GM12878 (cell line): ENCODE results near the gene POLA2. TPM values are rescaled to one million over a fixed set of nuclear protein-coding genes. Genes with fewer than 3 reads are reported as not detected.

ENCODE experiments used
- ATAC-seq: fragments of 200-7000 bp; cut with Tn5 transposase; 3 replicates; pipeline ENCODE4 v1.9.1; 2020; ENCODE audit warnings: mild to moderate bottlenecking, moderate library complexity
- BruUV-seq: library from RNA; stranded (reverse); fragments of 400-500 nt; replicated peaks from 2 replicates; lab custom pipeline; 2021; lab: Mats Ljungman, UMichigan
- CTCF ChIA-PET: fragments of 300-600 bp; sonication (Branson Sonifier 250); formaldehyde crosslinking; extraction: SDS; loops from one replicate; lab custom pipeline; 2021; ENCODE audit warnings: inconsistent platforms; lab: Yijun Ruan, JAX
- POLR2A ChIA-PET: fragments of 350-600 bp; formaldehyde crosslinking; extraction: SDS; loops from one replicate; lab custom pipeline; 2021; ENCODE audit warnings: inconsistent platforms; lab: Charles Lee
- RAD21 ChIA-PET: fragments of 300-600 bp; sonication (Branson Sonifier 250); formaldehyde crosslinking; loops from one replicate; lab custom pipeline; 2023; ENCODE audit warnings: antibody characterized with exemption; ENCODE audit not compliant: unreplicated experiment; lab: Charles Lee
- SMC1A ChIA-PET: fragments of 300-600 bp; sonication (Branson Sonifier 250); formaldehyde crosslinking; loops from one replicate; lab custom pipeline; 2023; ENCODE audit not compliant: unreplicated experiment, uncharacterized antibody; lab: Charles Lee
- DNase-seq: peaks from one replicate; pipeline ENCODE4 v3.0.0-alpha.2; 2011; ENCODE audit warnings: low read depth, low spot score
- FAIRE-seq: peaks from 3 replicates; lab custom pipeline; 2011; peaks lifted over from hg19 to GRCh38; lab: Jason Lieb, UNC
- H2AFZ ChIP-seq: 2 replicates; pipeline ENCODE4 v1.6.0; 2011; ENCODE audit warnings: low read depth, low read length, control low read depth; ENCODE audit not compliant: control insufficient read depth
- H3K27ac ChIP-seq: 2 replicates; pipeline ENCODE4 v1.5.1; 2011; ENCODE audit warnings: control low read depth; ENCODE audit not compliant: control insufficient read depth, insufficient read depth
- H3K27me3 ChIP-seq, 2 experiments: replicated peaks in 1 of 2; 2 replicates each; pipeline versions ENCODE4 v1.6.0 to v1.6.1; 2011; ENCODE audit warnings: low read length in 1 of 2; ENCODE audit not compliant: control insufficient read depth in 2 of 2, insufficient read depth in 2 of 2
- H3K36me3 ChIP-seq, 2 experiments: 2 replicates each; pipeline ENCODE4 v1.5.1; 2011; ENCODE audit warnings: low read length in 1 of 2; ENCODE audit not compliant: control insufficient read depth in 2 of 2, insufficient read depth in 2 of 2
- H3K4me1 ChIP-seq: 2 replicates; pipeline ENCODE4 v1.6.1; 2011; ENCODE audit warnings: mild to moderate bottlenecking, low read length, moderate library complexity, mixed read lengths; ENCODE audit not compliant: control insufficient read depth, insufficient read depth
- H3K4me2 ChIP-seq: 2 replicates; pipeline ENCODE4 v1.6.0; 2011; ENCODE audit warnings: control low read depth; ENCODE audit not compliant: control insufficient read depth, insufficient read depth
- H3K4me3 ChIP-seq: fragments of 200-600 bp; sonication (generic); 2 replicates; pipeline ENCODE4 v1.5.1; 2016
- H3K79me2 ChIP-seq: 2 replicates; pipeline ENCODE4 v1.6.0; 2011; ENCODE audit warnings: low read length; ENCODE audit not compliant: control insufficient read depth, insufficient read depth
- H3K9ac ChIP-seq: 2 replicates; pipeline ENCODE4 v1.8.0; 2011; ENCODE audit warnings: low read length, control low read depth, mixed read lengths; ENCODE audit not compliant: control insufficient read depth, insufficient read depth
- H3K9me3 ChIP-seq: replicated peaks from 3 replicates; pipeline ENCODE4 v1.5.1; 2011; ENCODE audit warnings: mild to moderate bottlenecking, low read length; ENCODE audit not compliant: control insufficient read depth, insufficient read depth
- H4K20me1 ChIP-seq: 2 replicates; pipeline ENCODE4 v1.6.0; 2011; ENCODE audit not compliant: control insufficient read depth, insufficient read depth
- CREB1 ChIP-seq: IDR thresholded peaks from 2 replicates; pipeline ENCODE4 v1.6.1; 2012; ENCODE audit warnings: low read depth, mild to moderate bottlenecking, inconsistent platforms
- TBL1XR1 ChIP-seq: IDR thresholded peaks from 2 replicates; pipeline ENCODE4 v1.6.1; 2012; ENCODE audit warnings: low read depth, low read length, improper control_type of control experiment
- WGBS: methylation state at CpG from one replicate; pipeline ENCODE4 v1.1.6; 2016; ENCODE audit warnings: low lambda C conversion rate; ENCODE audit not compliant: insufficient replicate concordance, insufficient coverage; ENCODE audit errors: missing lambda C conversion rate; 5-methylcytosine and 5-hydroxymethylcytosine counted together
- in situ Hi-C: fragments of 300-500 bp; cut with MboI; formaldehyde crosslinking; loops from 9 replicates; pipeline ENCODE4 v1.14.3; 2018; ENCODE audit warnings: mixed read lengths
- intact Hi-C: fragments of 100-400 bp; cut with micrococcal nuclease; formaldehyde crosslinking; loops from one replicate; pipeline ENCODE4 v1.14.2; 2022; ENCODE audit not compliant: unreplicated experiment
- polyA plus RNA-seq, 11 experiments: library from polyadenylated mRNA; depleted of rRNA in 4 of 11; unstranded in 6 of 11; stranded (reverse) in 5 of 11; fragments of >200 nt; fragmentation: Nextera tagmentation in 4 of 11; fragmentation: Illumina TruSeq in 1 of 11; extraction: Ambion mirVana in 4 of 11; extraction: Trizol in 1 of 11; gene quantifications; 1 replicate in 1 of 11; 2 replicates in 10 of 11; pipeline versions ENCODE4 v1.2.1 to v1.2.3, GENCODE V29; 2011 to 2016; ENCODE audit warnings: inconsistent platforms in 2 of 11, missing spikeins in 2 of 11, low read depth in 1 of 11
- total RNA-seq, 4 experiments: library from RNA; depleted of rRNA in 3 of 4; stranded (reverse); fragments of >200 nt in 3 of 4; fragmentation: Illumina TruSeq in 1 of 4; extraction: Trizol in 1 of 4; gene quantifications; 2 replicates each; pipeline versions ENCODE4 v1.2.1 to v1.2.3, GENCODE V29; 2013 to 2021
- TF ChIP-seq, protein P1 (sequence below): fragments of 450-650 bp; IDR thresholded peaks from 2 replicates; pipeline ENCODE4 v1.6.1; 2017; ENCODE audit warnings: borderline replicate concordance
- TF ChIP-seq, protein P2 (sequence below): IDR thresholded peaks from 2 replicates; pipeline ENCODE4 v1.6.1; 2012; ENCODE audit warnings: low read depth, low read length, improper control_type of control experiment
- TF ChIP-seq, protein P3 (sequence below): IDR thresholded peaks from 2 replicates; pipeline ENCODE4 v1.6.1; 2012; ENCODE audit warnings: low read length, inconsistent platforms
- TF ChIP-seq, protein P4 (sequence below): IDR thresholded peaks from 2 replicates; pipeline ENCODE4 v1.6.1; 2011; ENCODE audit warnings: low read depth, low read length, improper control_type of control experiment, borderline replicate concordance
- TF ChIP-seq, protein P5 (sequence below): fragments of 450-650 bp; IDR thresholded peaks from 2 replicates; pipeline ENCODE4 v1.6.1; 2018; ENCODE audit warnings: mild to moderate bottlenecking, low read depth, moderate library complexity; ENCODE audit not compliant: partially characterized antibody
- TF ChIP-seq, protein P6 (sequence below): IDR thresholded peaks from 2 replicates; pipeline ENCODE4 v1.6.1; 2012; ENCODE audit warnings: improper control_type of control experiment, low read depth, low read length; ENCODE audit not compliant: insufficient replicate concordance

POLA2 gene
- total and polyA plus RNA-seq, 10 of the 15 experiments (the other 5 are each of a cell fraction or from before 2014, with no cell fraction given) = 4.2 to 121 (median 56.2) TPM

DNA sequence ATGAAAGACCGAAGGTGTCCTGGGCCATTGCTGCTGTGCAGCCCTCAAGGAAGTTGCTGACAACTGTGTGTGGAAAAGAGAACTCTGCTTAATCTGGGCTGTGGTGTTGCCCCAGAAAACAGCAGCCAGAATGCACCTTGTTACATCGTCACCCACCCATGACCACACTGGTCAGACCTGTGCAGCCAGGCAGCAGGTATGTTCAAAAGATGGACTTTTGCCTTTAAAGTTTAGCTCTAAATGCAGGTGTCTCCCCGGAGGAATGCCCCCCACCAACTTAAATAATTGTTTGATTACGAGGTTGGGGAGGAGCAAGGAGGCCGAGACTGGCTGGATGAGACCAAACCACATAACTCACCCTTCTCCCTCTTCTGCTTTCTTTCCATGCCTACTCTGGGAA is 15.3 kb upstream of the POLA2 start:
- no TSS peak for BruUV-seq
- H3K36me3 ChIP-seq = no peaks in the 10 kb centered on the region
- no peak overlapping the region for H3K9ac ChIP-seq
- H3K4me3 ChIP-seq = no peak overlapping the region
- H3K9me3 ChIP-seq = peaks cover 8% of the 10 kb centered on the region; the same call in 2 of the 3 replicates
- no peaks in the 10 kb centered on the region for H3K79me2 ChIP-seq
- H4K20me1 ChIP-seq = no peaks in the 10 kb centered on the region
- no peak for FAIRE-seq
- H3K4me2 ChIP-seq = no peak overlapping the region
- no peak for DNase-seq
- intact Hi-C loops = no loop called here
- no peaks in the 10 kb centered on the region for H3K27me3 ChIP-seq
- ChIA-PET RAD21 (no interaction called here), POLR2A (no interaction called here), SMC1A (no interaction called here), CTCF (interaction anchor here (0.6 to 0.7 kb wide), 3 partner anchors 68 to 299 kb away, joined by 3 read pairs; partner anchors contain the start of gene ARL2)
- no peaks in the 10 kb centered on the region for H3K4me1 ChIP-seq
- in situ Hi-C loops = no loop called here
- ATAC-seq = no peak
- WGBS = 33% methylated on average over 5 of the region's 5 CpGs
- H2AFZ ChIP-seq = no peak overlapping the region
- no peak overlapping the region for H3K27ac ChIP-seq
- TF ChIP-seq, protein P1, sequence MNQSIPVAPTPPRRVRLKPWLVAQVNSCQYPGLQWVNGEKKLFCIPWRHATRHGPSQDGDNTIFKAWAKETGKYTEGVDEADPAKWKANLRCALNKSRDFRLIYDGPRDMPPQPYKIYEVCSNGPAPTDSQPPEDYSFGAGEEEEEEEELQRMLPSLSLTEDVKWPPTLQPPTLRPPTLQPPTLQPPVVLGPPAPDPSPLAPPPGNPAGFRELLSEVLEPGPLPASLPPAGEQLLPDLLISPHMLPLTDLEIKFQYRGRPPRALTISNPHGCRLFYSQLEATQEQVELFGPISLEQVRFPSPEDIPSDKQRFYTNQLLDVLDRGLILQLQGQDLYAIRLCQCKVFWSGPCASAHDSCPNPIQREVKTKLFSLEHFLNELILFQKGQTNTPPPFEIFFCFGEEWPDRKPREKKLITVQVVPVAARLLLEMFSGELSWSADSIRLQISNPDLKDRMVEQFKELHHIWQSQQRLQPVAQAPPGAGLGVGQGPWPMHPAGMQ = no peak
- TF ChIP-seq TBL1XR1 = no peak
- TF ChIP-seq, protein P2, sequence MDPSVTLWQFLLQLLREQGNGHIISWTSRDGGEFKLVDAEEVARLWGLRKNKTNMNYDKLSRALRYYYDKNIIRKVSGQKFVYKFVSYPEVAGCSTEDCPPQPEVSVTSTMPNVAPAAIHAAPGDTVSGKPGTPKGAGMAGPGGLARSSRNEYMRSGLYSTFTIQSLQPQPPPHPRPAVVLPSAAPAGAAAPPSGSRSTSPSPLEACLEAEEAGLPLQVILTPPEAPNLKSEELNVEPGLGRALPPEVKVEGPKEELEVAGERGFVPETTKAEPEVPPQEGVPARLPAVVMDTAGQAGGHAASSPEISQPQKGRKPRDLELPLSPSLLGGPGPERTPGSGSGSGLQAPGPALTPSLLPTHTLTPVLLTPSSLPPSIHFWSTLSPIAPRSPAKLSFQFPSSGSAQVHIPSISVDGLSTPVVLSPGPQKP = no peak
- TF ChIP-seq, protein P3, sequence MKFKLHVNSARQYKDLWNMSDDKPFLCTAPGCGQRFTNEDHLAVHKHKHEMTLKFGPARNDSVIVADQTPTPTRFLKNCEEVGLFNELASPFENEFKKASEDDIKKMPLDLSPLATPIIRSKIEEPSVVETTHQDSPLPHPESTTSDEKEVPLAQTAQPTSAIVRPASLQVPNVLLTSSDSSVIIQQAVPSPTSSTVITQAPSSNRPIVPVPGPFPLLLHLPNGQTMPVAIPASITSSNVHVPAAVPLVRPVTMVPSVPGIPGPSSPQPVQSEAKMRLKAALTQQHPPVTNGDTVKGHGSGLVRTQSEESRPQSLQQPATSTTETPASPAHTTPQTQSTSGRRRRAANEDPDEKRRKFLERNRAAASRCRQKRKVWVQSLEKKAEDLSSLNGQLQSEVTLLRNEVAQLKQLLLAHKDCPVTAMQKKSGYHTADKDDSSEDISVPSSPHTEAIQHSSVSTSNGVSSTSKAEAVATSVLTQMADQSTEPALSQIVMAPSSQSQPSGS = no peak
- no peak for TF ChIP-seq CREB1
- TF ChIP-seq, protein P4, sequence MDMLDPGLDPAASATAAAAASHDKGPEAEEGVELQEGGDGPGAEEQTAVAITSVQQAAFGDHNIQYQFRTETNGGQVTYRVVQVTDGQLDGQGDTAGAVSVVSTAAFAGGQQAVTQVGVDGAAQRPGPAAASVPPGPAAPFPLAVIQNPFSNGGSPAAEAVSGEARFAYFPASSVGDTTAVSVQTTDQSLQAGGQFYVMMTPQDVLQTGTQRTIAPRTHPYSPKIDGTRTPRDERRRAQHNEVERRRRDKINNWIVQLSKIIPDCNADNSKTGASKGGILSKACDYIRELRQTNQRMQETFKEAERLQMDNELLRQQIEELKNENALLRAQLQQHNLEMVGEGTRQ = no peak
- TF ChIP-seq, protein P5, sequence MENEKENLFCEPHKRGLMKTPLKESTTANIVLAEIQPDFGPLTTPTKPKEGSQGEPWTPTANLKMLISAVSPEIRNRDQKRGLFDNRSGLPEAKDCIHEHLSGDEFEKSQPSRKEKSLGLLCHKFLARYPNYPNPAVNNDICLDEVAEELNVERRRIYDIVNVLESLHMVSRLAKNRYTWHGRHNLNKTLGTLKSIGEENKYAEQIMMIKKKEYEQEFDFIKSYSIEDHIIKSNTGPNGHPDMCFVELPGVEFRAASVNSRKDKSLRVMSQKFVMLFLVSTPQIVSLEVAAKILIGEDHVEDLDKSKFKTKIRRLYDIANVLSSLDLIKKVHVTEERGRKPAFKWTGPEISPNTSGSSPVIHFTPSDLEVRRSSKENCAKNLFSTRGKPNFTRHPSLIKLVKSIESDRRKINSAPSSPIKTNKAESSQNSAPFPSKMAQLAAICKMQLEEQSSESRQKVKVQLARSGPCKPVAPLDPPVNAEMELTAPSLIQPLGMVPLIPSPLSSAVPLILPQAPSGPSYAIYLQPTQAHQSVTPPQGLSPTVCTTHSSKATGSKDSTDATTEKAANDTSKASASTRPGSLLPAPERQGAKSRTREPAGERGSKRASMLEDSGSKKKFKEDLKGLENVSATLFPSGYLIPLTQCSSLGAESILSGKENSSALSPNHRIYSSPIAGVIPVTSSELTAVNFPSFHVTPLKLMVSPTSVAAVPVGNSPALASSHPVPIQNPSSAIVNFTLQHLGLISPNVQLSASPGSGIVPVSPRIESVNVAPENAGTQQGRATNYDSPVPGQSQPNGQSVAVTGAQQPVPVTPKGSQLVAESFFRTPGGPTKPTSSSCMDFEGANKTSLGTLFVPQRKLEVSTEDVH = no peak
- TF ChIP-seq, protein P6, sequence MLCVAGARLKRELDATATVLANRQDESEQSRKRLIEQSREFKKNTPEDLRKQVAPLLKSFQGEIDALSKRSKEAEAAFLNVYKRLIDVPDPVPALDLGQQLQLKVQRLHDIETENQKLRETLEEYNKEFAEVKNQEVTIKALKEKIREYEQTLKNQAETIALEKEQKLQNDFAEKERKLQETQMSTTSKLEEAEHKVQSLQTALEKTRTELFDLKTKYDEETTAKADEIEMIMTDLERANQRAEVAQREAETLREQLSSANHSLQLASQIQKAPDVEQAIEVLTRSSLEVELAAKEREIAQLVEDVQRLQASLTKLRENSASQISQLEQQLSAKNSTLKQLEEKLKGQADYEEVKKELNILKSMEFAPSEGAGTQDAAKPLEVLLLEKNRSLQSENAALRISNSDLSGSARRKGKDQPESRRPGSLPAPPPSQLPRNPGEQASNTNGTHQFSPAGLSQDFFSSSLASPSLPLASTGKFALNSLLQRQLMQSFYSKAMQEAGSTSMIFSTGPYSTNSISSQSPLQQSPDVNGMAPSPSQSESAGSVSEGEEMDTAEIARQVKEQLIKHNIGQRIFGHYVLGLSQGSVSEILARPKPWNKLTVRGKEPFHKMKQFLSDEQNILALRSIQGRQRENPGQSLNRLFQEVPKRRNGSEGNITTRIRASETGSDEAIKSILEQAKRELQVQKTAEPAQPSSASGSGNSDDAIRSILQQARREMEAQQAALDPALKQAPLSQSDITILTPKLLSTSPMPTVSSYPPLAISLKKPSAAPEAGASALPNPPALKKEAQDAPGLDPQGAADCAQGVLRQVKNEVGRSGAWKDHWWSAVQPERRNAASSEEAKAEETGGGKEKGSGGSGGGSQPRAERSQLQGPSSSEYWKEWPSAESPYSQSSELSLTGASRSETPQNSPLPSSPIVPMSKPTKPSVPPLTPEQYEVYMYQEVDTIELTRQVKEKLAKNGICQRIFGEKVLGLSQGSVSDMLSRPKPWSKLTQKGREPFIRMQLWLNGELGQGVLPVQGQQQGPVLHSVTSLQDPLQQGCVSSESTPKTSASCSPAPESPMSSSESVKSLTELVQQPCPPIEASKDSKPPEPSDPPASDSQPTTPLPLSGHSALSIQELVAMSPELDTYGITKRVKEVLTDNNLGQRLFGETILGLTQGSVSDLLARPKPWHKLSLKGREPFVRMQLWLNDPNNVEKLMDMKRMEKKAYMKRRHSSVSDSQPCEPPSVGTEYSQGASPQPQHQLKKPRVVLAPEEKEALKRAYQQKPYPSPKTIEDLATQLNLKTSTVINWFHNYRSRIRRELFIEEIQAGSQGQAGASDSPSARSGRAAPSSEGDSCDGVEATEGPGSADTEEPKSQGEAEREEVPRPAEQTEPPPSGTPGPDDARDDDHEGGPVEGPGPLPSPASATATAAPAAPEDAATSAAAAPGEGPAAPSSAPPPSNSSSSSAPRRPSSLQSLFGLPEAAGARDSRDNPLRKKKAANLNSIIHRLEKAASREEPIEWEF = no peak
